Choroid plexus epithelial cell (primary cell): Measurements from ENCODE around the gene PGC.

ENCODE experiments used
- DNase-seq: peaks from one replicate; pipeline ENCODE4 v3.0.0-alpha.2; 2010; ENCODE audit warnings: low read depth
- H3K4me3 ChIP-seq: 2 replicates; pipeline ENCODE4 v1.5.1; 2011; ENCODE audit warnings: low read depth, mild to moderate bottlenecking, control low read depth, low read length, moderate library complexity
- CTCF ChIP-seq: conservative IDR thresholded peaks from 2 replicates; pipeline ENCODE4 v1.5.1; 2011; ENCODE audit warnings: low read depth, mild to moderate bottlenecking, control low read depth, inconsistent platforms, low read length, moderate library complexity

Gene PGC

GRCh38 chr6:41736186-41736733 is 10.9 kb downstream of the PGC start:
- no peak overlapping the region for H3K4me3 ChIP-seq
- DNase-seq = no peak
- no peak for TF ChIP-seq CTCF

- peak within 1 kb of the TSS; percentile 64 for H3K4me3 ChIP-seq
- peak; percentile 94 for DNase-seq
- TF ChIP-seq CTCF = peak; percentile 68
Measured at GRCh38 chr6:41735427-41736185, 11.6 kb downstream of the PGC start, which contains the start of gene TFEB. Gene TFEB (minus strand): TSS chr6:41735608. CDS start chr6:41691213, 44,395 bp downstream.

GRCh38 chr6:41734666-41735426 is 12.4 kb downstream of the PGC start:
- H3K4me3 ChIP-seq = peak overlapping the region; percentile 64
- no peak for TF ChIP-seq CTCF
- peak; percentile 84 for DNase-seq

GRCh38 chr6:41733707-41734665 is 13.2 kb downstream of the PGC start:
- H3K4me3 ChIP-seq = peak overlapping the region; percentile 64
- peak; percentile 83 for DNase-seq
- no peak for TF ChIP-seq CTCF

GRCh38 chr6:41733360-41733706 is 13.9 kb downstream of the PGC start:
- H3K4me3 ChIP-seq = peak overlapping the region; percentile 64
- DNase-seq = no peak
- no peak for TF ChIP-seq CTCF

GRCh38 chr6:41732591-41733359 is 14.4 kb downstream of the PGC start:
- peak; percentile 67 for DNase-seq
- TF ChIP-seq CTCF = no peak

More at GRCh38 chr6:41732591-41733359, 14.4 kb downstream of the PGC start:
- H3K4me3 ChIP-seq = peak overlapping the region; percentile 28
